AG04450 (cell line): Measurements from ENCODE around the gene MYO3A. TPM values are rescaled to one million over a fixed set of nuclear protein-coding genes. Genes with fewer than 3 reads are reported as not detected.

Source experiments
- CTCF ChIA-PET: fragments of 300-600, 350-600 bp; formaldehyde crosslinking; extraction: SDS; loops from one replicate; lab custom pipeline; 2022; ENCODE audit warnings: antibody characterized with exemption, inconsistent platforms; lab: Charles Lee
- POLR2A ChIA-PET: fragments of 350-600 bp; formaldehyde crosslinking; extraction: SDS; loops from one replicate; lab custom pipeline; 2021; ENCODE audit warnings: antibody characterized with exemption, inconsistent platforms; lab: Yijun Ruan, JAX
- DNase-seq: peaks from one replicate; pipeline ENCODE4 v3.0.0-alpha.2; 2011; ENCODE audit warnings: low read depth, low spot score
- H3K27ac ChIP-seq: one replicate; pipeline ENCODE4 v1.5.1; 2012; ENCODE audit warnings: low read depth, low read length, control low read depth
- H3K27me3 ChIP-seq: one replicate; pipeline ENCODE4 v1.6.0; 2012; ENCODE audit warnings: low read length; ENCODE audit not compliant: control insufficient read depth, insufficient read depth
- H3K4me3 ChIP-seq: 2 replicates; pipeline ENCODE4 v1.5.1; 2011; ENCODE audit warnings: mild to moderate bottlenecking, low read depth, low read length, control low read depth
- H3K9me3 ChIP-seq: 2 replicates; pipeline ENCODE4 v1.5.1; 2012; ENCODE audit warnings: low read length; ENCODE audit not compliant: control insufficient read depth, insufficient read depth
- CTCF ChIP-seq: IDR thresholded peaks from 2 replicates; pipeline ENCODE4 v1.5.1; 2011; ENCODE audit warnings: low read depth, low read length, control low read depth, inconsistent platforms
- polyA plus RNA-seq: library from polyadenylated mRNA; depleted of rRNA; stranded (reverse); fragments of >200 nt; gene quantifications from 2 replicates; pipeline ENCODE4 v1.2.3, GENCODE V29; 2011

Gene MYO3A
- polyA plus RNA-seq, 1 experiment, result not detected

- DNase-seq, result no peak
- peaks cover 26% of the 10 kb centered on the region for H3K9me3 ChIP-seq
- no peaks in the 10 kb centered on the region for H3K27me3 ChIP-seq
- no peak for TF ChIP-seq CTCF
- H3K4me3 ChIP-seq, result no peak overlapping the region
- no peak overlapping the region for H3K27ac ChIP-seq
- ChIA-PET POLR2A (no interaction called here), CTCF (no interaction called here)
Measured at GRCh38 chr10:25914776-25915175, 19.3 kb upstream of the MYO3A start.

- CTCF ChIA-PET, result no interaction called here
- H3K4me3 ChIP-seq, result no peak overlapping the region
- no peak for TF ChIP-seq CTCF
- peaks cover 25% of the 10 kb centered on the region for H3K9me3 ChIP-seq
- no peak for DNase-seq
- no peaks in the 10 kb centered on the region for H3K27me3 ChIP-seq
- POLR2A ChIA-PET, result no interaction called here
- no peak overlapping the region for H3K27ac ChIP-seq
Measured at GRCh38 chr10:25934621-25935139, 651 bp downstream of the MYO3A start.

- TF ChIP-seq CTCF, result no peak
- DNase-seq, result no peak
Measured at GRCh38 chr10:25938405-25938804, 4.4 kb downstream of the MYO3A start.

GRCh38 chr10:25944771-25945170, 10.7 kb downstream of the MYO3A start:
- Histone ChIP-seq H3K27me3 (no peaks in the 10 kb centered on the region), H3K4me3 (no peak overlapping the region), H3K27ac (no peak overlapping the region), H3K9me3 (peaks cover 13% of the 10 kb centered on the region; the same call in 1 of the 2 replicates)
- TF ChIP-seq CTCF, result no peak
- ChIA-PET POLR2A (no interaction called here), CTCF (no interaction called here)
- DNase-seq, result no peak

More at GRCh38 chr10:25938405-25938804, 4.4 kb downstream of the MYO3A start:
- ChIA-PET POLR2A (interaction anchor here (0.6 kb wide), 1 partner anchor 110 kb away, joined by 5 read pairs; no protein-coding TSS in a partner anchor), CTCF (no interaction called here)
- H3K27me3 ChIP-seq, result no peaks in the 10 kb centered on the region
- no peak overlapping the region for H3K4me3 ChIP-seq
- peaks cover 23% of the 10 kb centered on the region for H3K9me3 ChIP-seq
- H3K27ac ChIP-seq, result no peak overlapping the region

- H3K9me3 ChIP-seq, result no peaks in the 10 kb centered on the region; the same call in 1 of the 2 replicates
- CTCF ChIA-PET, result interaction anchor here (0.5 kb wide), 1 partner anchor 1173 kb away, joined by 4 read pairs; no protein-coding TSS in a partner anchor
- H3K27ac ChIP-seq, result no peak overlapping the region
- no peak for TF ChIP-seq CTCF
- H3K27me3 ChIP-seq, result no peaks in the 10 kb centered on the region
- POLR2A ChIA-PET, result no interaction called here
- no peak overlapping the region for H3K4me3 ChIP-seq
- DNase-seq, result no peak
Measured at GRCh38 chr10:25952857-25953256, 18.8 kb downstream of the MYO3A start.
